Type B pancreatic cell (in vitro differentiated cells): ENCODE results near the gene RHBDD2. TPM values are rescaled to one million over a fixed set of nuclear protein-coding genes. Genes with fewer than 3 reads are reported as not detected.

Experiments used
- DNase-seq: peaks from one replicate; pipeline ENCODE4 v3.0.0; 2021; ENCODE audit warnings: mixed read lengths; ENCODE audit not compliant: unreplicated experiment; ENCODE audit errors: extremely low spot score
- H3K27ac Mint-ChIP-seq: 2 replicates; pipeline ENCODE4 v1.8.0; 2021; ENCODE audit warnings: mild to moderate bottlenecking, mixed read lengths
- H3K27me3 Mint-ChIP-seq: 2 replicates; pipeline ENCODE4 v1.8.0; 2021; ENCODE audit warnings: mixed read lengths
- H3K36me3 Mint-ChIP-seq: 2 replicates; pipeline ENCODE4 v1.8.0; 2021; ENCODE audit warnings: mixed read lengths
- H3K4me1 Mint-ChIP-seq: one replicate; pipeline ENCODE4 v1.8.0; 2021; ENCODE audit warnings: mixed read lengths; ENCODE audit not compliant: unreplicated experiment
- H3K4me3 Mint-ChIP-seq: 2 replicates; pipeline ENCODE4 v1.8.0; 2021; ENCODE audit warnings: mild to moderate bottlenecking, mixed read lengths
- H3K9me3 Mint-ChIP-seq: 2 replicates; pipeline ENCODE4 v1.8.0; 2021; ENCODE audit warnings: mixed read lengths
- total RNA-seq: library from RNA; stranded (reverse); gene quantifications from 2 replicates; pipeline ENCODE4 v1.2.1, GENCODE V29; 2021; ENCODE audit warnings: low replicate concordance
- TF ChIP-seq, protein P1 (sequence below): fragments of 200-600 bp; sonication (generic); conservative IDR thresholded peaks from 2 replicates; pipeline ENCODE4 v1.5.0; 2021; ENCODE audit warnings: antibody characterized with exemption, mild to moderate bottlenecking

RHBDD2 gene
- total RNA-seq, 1 donor from 2014 or later, result 75.1 TPM

DNA sequence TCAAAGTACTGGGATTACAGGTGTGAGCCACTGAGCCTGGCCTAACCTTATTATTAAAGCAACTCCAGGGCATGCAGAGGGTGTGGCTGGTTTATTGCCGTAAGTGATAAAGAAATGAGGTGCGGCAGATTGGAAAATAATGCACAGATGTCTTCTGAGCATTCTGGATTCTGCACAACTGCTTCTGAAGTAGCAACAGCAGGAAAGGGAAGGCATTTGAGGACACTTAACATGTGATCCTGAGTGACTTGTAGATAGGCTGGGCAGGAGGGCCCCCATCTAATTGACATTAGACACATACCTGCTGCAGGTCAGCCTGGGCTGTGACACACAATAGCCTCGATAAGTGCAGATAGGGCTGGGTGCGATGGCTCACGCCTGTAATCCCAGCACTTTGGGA lies 5.6 kb downstream of the RHBDD2 start:
- no peak overlapping the region for H3K4me3 Mint-ChIP-seq
- TF ChIP-seq, protein P1, sequence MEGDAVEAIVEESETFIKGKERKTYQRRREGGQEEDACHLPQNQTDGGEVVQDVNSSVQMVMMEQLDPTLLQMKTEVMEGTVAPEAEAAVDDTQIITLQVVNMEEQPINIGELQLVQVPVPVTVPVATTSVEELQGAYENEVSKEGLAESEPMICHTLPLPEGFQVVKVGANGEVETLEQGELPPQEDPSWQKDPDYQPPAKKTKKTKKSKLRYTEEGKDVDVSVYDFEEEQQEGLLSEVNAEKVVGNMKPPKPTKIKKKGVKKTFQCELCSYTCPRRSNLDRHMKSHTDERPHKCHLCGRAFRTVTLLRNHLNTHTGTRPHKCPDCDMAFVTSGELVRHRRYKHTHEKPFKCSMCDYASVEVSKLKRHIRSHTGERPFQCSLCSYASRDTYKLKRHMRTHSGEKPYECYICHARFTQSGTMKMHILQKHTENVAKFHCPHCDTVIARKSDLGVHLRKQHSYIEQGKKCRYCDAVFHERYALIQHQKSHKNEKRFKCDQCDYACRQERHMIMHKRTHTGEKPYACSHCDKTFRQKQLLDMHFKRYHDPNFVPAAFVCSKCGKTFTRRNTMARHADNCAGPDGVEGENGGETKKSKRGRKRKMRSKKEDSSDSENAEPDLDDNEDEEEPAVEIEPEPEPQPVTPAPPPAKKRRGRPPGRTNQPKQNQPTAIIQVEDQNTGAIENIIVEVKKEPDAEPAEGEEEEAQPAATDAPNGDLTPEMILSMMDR, result no peak
- H3K27ac Mint-ChIP-seq, result peak overlapping the region; percentile 79
- no peaks in the 10 kb centered on the region for H3K27me3 Mint-ChIP-seq
- H3K9me3 Mint-ChIP-seq, result no peaks in the 10 kb centered on the region
- H3K36me3 Mint-ChIP-seq, result peaks cover 23% of the 10 kb centered on the region
- no peak for DNase-seq
- H3K4me1 Mint-ChIP-seq, result peaks cover 18% of the 10 kb centered on the region

DNA sequence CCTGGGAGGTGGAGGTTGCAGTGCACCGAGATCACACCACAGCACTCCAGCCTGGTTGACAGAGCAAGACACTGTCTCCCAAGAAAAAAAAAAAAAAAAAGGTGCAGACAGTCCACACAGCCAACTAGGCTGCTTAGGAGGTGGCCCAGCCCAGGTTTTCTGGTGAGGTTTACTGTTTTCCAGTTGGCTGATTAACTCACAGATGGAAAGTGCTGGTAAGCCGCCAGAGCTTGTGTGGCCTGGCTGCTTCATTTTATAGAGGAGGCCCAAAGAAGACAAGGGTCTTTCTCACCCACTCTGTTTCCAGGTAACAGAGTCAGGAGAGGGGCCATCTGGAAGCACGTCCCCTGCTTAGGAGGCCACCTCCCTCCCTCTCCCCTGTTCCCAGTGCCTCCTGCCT lies 6.2 kb downstream of the RHBDD2 start:
- H3K4me1 Mint-ChIP-seq, result peaks cover 18% of the 10 kb centered on the region
- TF ChIP-seq, protein P1, result no peak
- no peaks in the 10 kb centered on the region for H3K9me3 Mint-ChIP-seq
- H3K4me3 Mint-ChIP-seq, result no peak overlapping the region
- H3K27ac Mint-ChIP-seq, result peak overlapping the region; percentile 79
- H3K36me3 Mint-ChIP-seq, result peaks cover 23% of the 10 kb centered on the region
- no peaks in the 10 kb centered on the region for H3K27me3 Mint-ChIP-seq
- DNase-seq, result no peak

DNA sequence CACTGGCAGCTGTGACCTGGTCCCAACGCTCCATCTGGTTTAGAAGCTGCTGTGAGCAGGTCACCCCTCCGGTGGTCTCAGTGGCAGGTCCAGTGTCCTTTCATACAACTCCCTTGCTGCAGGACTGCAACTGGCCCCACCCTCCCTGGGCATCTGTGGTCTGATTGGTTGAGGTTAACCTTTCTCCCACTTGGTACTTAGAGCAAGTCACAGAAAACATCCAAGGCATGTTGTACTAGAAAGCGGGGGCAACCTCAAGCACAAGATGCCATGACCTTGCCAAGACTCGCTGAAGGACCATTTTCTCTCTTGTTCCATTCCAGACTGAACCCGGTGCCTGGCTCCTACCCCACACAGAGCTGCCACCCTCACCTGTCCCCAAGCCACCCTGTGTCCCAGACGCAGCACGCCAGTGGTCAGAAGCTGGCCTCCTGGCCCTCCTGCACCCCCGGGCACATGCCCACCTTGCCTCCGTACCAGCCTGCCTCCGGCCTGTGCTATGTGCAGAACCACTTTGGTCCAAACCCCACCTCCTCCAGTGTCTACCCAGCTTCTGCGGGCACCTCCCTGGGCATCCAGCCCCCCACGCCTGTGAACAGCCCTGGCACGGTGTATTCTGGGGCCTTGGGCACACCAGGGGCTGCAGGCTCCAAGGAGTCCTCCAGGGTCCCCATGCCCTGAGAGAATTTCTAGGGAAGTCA lies 9.0 kb downstream of the RHBDD2 start:
- no peaks in the 10 kb centered on the region for H3K9me3 Mint-ChIP-seq
- H3K4me3 Mint-ChIP-seq, result no peak overlapping the region
- no peak for DNase-seq
- TF ChIP-seq, protein P1, result no peak
- H3K4me1 Mint-ChIP-seq, result peaks cover 9% of the 10 kb centered on the region
- peaks cover 12% of the 10 kb centered on the region for H3K36me3 Mint-ChIP-seq
- H3K27me3 Mint-ChIP-seq, result no peaks in the 10 kb centered on the region
- H3K27ac Mint-ChIP-seq, result no peak overlapping the region

DNA sequence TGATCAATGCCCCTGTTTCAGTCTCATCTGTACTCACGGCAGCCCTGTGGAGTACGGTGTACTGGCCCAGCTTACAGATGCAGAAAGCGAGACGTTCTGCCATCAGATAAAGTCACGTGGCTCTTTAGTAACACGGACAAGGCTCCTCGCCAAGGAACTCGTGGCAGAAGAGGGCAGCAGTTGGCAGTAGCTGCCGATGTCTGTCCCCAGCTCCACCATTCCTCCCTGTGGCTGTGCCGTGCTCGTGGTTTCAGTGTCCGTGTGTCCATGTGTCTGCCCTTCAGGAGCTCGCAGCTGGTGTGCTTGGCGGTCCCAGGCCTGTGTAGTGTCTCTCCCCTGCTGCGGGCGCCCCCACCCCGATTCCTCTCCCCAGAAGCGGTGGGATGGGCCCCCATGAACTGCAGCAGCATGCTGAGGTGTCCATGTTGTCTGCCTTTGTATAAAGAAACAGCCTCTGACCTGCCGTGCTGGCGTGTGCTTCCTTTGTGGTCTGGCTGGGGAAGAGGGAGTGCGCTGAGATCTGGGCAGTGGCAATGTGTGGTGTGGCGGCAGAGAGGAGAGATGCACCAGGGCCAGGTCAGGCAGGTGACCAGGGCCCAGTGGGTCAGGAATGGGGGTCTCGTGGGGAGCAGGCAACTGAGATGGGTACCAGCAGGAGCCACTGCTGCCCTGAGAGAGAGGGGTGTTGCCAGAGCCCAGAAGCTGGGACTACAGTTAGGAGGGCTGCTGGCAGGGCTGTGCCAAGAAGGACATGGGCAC lies 9.8 kb downstream of the RHBDD2 start:
- peak overlapping the region; percentile 50 for H3K27ac Mint-ChIP-seq
- DNase-seq, result no peak

DNA sequence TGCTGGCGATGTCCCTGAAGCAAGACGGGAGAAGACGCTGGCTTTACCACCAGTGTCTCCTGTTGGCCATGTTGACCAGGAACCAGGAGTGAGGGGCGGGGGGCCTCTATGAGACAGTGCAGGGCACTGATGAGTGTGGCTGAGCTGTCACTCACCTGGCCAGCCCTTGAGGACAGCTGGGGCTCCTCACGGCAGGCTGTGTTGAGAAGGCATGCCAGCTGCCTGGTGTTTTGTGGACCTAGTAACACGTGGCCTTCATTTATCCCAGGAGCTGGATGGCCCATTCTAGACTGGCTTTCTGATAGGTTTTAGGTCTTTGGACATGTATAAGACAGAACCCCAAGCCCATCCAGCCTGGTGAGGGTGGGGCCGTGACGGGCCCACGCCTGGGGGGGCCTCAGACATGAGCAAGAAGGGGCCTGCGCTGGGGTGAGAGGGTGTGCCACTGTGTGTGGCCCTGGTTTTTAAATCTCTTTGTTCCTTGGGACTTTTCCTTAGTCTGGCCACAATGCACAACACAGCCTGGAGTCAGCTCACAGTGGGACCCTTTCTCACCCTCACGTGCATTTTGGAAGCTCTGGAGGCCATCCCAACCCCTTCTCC lies 10.5 kb downstream of the RHBDD2 start:
- peaks cover 10% of the 10 kb centered on the region for H3K4me1 Mint-ChIP-seq
- no peaks in the 10 kb centered on the region for H3K9me3 Mint-ChIP-seq
- peaks cover 9% of the 10 kb centered on the region for H3K36me3 Mint-ChIP-seq
- DNase-seq, result no peak
- H3K4me3 Mint-ChIP-seq, result no peak overlapping the region
- TF ChIP-seq, protein P1, result no peak
- H3K27ac Mint-ChIP-seq, result peak overlapping the region; percentile 50
- no peaks in the 10 kb centered on the region for H3K27me3 Mint-ChIP-seq

More for the DNA sequence above, 9.8 kb downstream of the RHBDD2 start:
- Mint-ChIP-seq H3K4me3 (peak overlapping the region; percentile 43), H3K27me3 (no peaks in the 10 kb centered on the region), H3K9me3 (no peaks in the 10 kb centered on the region), H3K4me1 (peaks cover 10% of the 10 kb centered on the region), H3K36me3 (peaks cover 10% of the 10 kb centered on the region)
- TF ChIP-seq, protein P1, result no peak
